Measurements from ENCODE around the gene ZNF700.
"Not testable (repeated sequence)": the region's sequence is repeated elsewhere in the genome, so short reads cannot be mapped to it uniquely, and the experiment has no call there.

ZNF700 gene

GRCh38 chr19:11949201-11949600 is 24.3 kb downstream of the ZNF700 start:
- TF ChIP-seq CTCF (IDR thresholded peaks at IDR 0.05; ENCODE audit: borderline replicate concordance, insufficient read depth, low read depth, low read length), result no peak
- H3K4me3 ChIP-seq (ENCODE audit: low read depth, low read length), result no peak overlapping the region

- H3K4me3 ChIP-seq (ENCODE audit: low read depth, low read length), result not testable (repeated sequence)
Measured at GRCh38 chr19:11949614-11950080, 24.7 kb downstream of the ZNF700 start.

- no peak for TF ChIP-seq CTCF (IDR thresholded peaks at IDR 0.05; ENCODE audit: borderline replicate concordance, insufficient read depth, low read depth, low read length)
- H3K4me3 ChIP-seq (ENCODE audit: low read depth, low read length), result no peak overlapping the region
Measured at GRCh38 chr19:11950312-11950711, 25.4 kb downstream of the ZNF700 start.

- no peak overlapping the region for H3K4me3 ChIP-seq (ENCODE audit: low read depth, low read length)
- TF ChIP-seq CTCF (IDR thresholded peaks at IDR 0.05; ENCODE audit: borderline replicate concordance, insufficient read depth, low read depth, low read length), result peak; percentile 84
Measured at GRCh38 chr19:11963566-11964355, 38.9 kb downstream of the ZNF700 start.

GRCh38 chr19:11964496-11964857 is 39.6 kb downstream of the ZNF700 start:
- H3K4me3 ChIP-seq (ENCODE audit: low read depth, low read length), result peak overlapping the region; percentile 85
- peak; percentile 25; the same call in 1 of the 2 replicates for TF ChIP-seq CTCF (IDR thresholded peaks at IDR 0.05; ENCODE audit: borderline replicate concordance, insufficient read depth, low read depth, low read length)

GRCh38 chr19:11964858-11965645 is 40.1 kb downstream of the ZNF700 start, which contains the start of gene ZNF763:
Gene ZNF763, plus strand, starts transcription at chr19:11965040. Its CDS starts 169 bp downstream, at chr19:11965209.
- peak within 1 kb of the TSS; percentile 85 for H3K4me3 ChIP-seq (ENCODE audit: low read depth, low read length)
- no peak for TF ChIP-seq CTCF (IDR thresholded peaks at IDR 0.05; ENCODE audit: borderline replicate concordance, insufficient read depth, low read depth, low read length)

GRCh38 chr19:11970174-11970573 is 45.3 kb downstream of the ZNF700 start:
- H3K4me3 ChIP-seq (ENCODE audit: low read depth, low read length), result no peak overlapping the region
- TF ChIP-seq CTCF (IDR thresholded peaks at IDR 0.05; ENCODE audit: borderline replicate concordance, insufficient read depth, low read depth, low read length), result no peak
